ENCODE data around the gene CCDC15.

CCDC15 gene

DNA sequence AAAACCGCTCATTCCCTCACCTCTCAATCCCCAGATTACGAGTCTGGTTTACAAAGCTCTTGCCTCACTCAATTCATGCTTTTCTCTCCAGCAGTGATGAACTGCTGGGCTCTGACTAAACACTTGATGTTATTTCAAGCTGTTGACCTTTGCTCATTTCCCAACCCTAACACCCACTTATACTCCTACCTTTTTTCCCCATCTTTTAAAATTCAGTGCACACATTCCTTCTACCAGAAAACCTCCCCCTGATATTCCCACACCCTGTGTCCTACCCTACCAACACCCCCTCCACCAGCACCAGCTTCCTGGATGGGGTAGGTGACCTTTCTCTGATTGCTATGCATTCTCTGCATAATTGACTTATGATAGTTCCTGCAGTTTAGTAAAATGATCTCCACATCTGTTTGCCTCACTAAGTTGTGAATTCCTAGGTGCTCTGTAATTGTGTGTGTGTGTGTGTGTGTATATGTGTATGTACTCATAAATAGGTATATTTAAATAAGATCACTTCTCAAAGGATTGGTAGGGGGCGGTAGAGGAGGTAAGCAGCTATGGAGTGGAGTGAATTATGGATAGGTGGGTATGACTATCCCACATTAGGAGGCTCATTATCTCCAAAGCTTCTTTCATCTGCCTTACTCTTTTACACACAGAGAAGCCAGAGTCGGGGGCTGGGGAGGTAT is 19.0 kb upstream of the CCDC15 start:
- Histone ChIP-seq H3K9me2 (replicated peaks; ENCODE audit: low read depth, low read length) (no peaks in the 10 kb centered on the region), H3K27me3 (ENCODE audit: insufficient read depth, low read length, poor library complexity, severe bottlenecking) (no peaks in the 10 kb centered on the region), H4K20me1 (ENCODE audit: insufficient read depth, low read length, poor library complexity, severe bottlenecking) (no peaks in the 10 kb centered on the region), H3K9ac (ENCODE audit: low read depth, low read length, poor library complexity, severe bottlenecking) (no peak overlapping the region), H3K36me3 (ENCODE audit: insufficient read depth, low read length) (no peaks in the 10 kb centered on the region), H3K4me2 (ENCODE audit: low read depth, low read length, poor library complexity, severe bottlenecking) (no peak overlapping the region), H3K9me3 (ENCODE audit: insufficient read depth, low read depth, low read length) (no peaks in the 10 kb centered on the region), H3K4me3 (ENCODE audit: low read length, poor library complexity, severe bottlenecking) (no peak overlapping the region), H3K79me2 (ENCODE audit: insufficient read depth, low read length) (no peaks in the 10 kb centered on the region), H3F3A (ENCODE audit: low read depth) (no peaks in the 10 kb centered on the region), H3K4me1 (ENCODE audit: insufficient read depth, low read length, poor library complexity, severe bottlenecking) (no peaks in the 10 kb centered on the region), H2AFZ (ENCODE audit: low read length) (no peak overlapping the region)
- TF ChIP-seq EZH2phosphoT487 (IDR thresholded peaks at IDR 0.05; ENCODE audit: borderline replicate concordance) = no peak
- TF ChIP-seq, protein P1, sequence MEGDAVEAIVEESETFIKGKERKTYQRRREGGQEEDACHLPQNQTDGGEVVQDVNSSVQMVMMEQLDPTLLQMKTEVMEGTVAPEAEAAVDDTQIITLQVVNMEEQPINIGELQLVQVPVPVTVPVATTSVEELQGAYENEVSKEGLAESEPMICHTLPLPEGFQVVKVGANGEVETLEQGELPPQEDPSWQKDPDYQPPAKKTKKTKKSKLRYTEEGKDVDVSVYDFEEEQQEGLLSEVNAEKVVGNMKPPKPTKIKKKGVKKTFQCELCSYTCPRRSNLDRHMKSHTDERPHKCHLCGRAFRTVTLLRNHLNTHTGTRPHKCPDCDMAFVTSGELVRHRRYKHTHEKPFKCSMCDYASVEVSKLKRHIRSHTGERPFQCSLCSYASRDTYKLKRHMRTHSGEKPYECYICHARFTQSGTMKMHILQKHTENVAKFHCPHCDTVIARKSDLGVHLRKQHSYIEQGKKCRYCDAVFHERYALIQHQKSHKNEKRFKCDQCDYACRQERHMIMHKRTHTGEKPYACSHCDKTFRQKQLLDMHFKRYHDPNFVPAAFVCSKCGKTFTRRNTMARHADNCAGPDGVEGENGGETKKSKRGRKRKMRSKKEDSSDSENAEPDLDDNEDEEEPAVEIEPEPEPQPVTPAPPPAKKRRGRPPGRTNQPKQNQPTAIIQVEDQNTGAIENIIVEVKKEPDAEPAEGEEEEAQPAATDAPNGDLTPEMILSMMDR (conservative IDR thresholded peaks at IDR 0.05; ENCODE audit: low read length) = no peak; the same call in 1 of the 2 replicates

DNA sequence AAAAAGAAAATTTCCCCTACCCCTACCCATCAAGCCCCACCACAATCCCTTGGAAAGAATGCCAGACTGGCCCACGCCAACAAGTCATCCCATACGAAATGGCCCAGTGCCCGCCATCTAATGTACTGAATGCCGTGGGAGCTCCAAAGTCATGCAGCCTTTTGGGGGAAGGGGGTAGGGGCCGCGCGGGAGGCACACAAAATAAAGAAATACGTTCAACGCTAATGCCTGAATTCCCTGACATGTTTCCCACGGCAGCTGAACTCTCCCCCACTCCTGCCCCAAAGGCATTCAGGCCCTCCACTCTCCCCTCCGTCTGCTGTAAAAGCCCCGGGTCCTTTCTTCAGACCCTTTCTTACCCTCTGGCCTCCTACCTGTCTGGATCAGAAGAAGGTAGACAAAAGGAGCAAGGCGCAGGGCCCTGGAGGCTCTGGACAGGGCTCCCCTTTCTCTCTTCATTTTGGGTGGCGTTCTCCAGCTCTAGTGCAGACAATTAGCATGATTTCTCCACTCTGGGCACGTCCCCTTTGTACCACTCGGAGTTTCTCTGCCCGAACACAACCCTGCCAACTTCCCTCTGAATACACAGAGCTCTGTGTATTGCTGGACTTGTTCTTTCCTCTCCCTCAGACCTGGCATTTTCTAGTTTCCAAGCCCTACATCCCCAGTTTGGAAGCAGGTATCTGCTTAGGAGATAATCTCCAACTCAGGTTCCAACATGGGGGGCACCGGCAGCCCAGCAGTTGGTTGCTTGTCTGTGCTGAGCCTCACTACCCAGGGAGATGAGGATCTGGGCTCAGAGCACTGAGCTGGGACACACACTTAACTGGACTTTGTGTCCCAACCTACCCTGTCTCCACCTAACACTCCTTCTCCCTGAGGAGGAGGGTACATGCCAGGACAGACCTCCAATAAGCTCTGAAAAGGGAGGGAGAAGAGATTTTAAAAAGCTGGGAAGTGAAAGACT is 18.2 kb upstream of the CCDC15 start, which contains the start of gene HEPACAM:
Gene HEPACAM, minus strand, starts transcription at position 500 of the 967 bp plus-strand sequence. Its CDS starts 41 bp downstream, at position 459.
- H3K4me1 ChIP-seq (ENCODE audit: insufficient read depth, low read length, poor library complexity, severe bottlenecking) = no peaks in the 10 kb centered on the region
- H3K9ac ChIP-seq (ENCODE audit: low read depth, low read length, poor library complexity, severe bottlenecking) = no peak within 1 kb of the TSS
- no peak within 1 kb of the TSS for H3K4me3 ChIP-seq (ENCODE audit: low read length, poor library complexity, severe bottlenecking)
- no peaks in the 10 kb centered on the region for H3K9me3 ChIP-seq (ENCODE audit: insufficient read depth, low read depth, low read length)
- H3K9me2 ChIP-seq (replicated peaks; ENCODE audit: low read depth, low read length) = no peaks in the 10 kb centered on the region
- H3K4me2 ChIP-seq (ENCODE audit: low read depth, low read length, poor library complexity, severe bottlenecking) = no peak within 1 kb of the TSS
- no peaks in the 10 kb centered on the region for H4K20me1 ChIP-seq (ENCODE audit: insufficient read depth, low read length, poor library complexity, severe bottlenecking)
- no peak within 1 kb of the TSS for H2AFZ ChIP-seq (ENCODE audit: low read length)
- no peaks in the 10 kb centered on the region for H3K36me3 ChIP-seq (ENCODE audit: insufficient read depth, low read length)
- no peaks in the 10 kb centered on the region for H3K79me2 ChIP-seq (ENCODE audit: insufficient read depth, low read length)
- no peaks in the 10 kb centered on the region for H3F3A ChIP-seq (ENCODE audit: low read depth)
- no peaks in the 10 kb centered on the region for H3K27me3 ChIP-seq (ENCODE audit: insufficient read depth, low read length, poor library complexity, severe bottlenecking)
- TF ChIP-seq EZH2phosphoT487 (IDR thresholded peaks at IDR 0.05; ENCODE audit: borderline replicate concordance) = no peak
- TF ChIP-seq, protein P1 (conservative IDR thresholded peaks at IDR 0.05; ENCODE audit: low read length) = no peak

DNA sequence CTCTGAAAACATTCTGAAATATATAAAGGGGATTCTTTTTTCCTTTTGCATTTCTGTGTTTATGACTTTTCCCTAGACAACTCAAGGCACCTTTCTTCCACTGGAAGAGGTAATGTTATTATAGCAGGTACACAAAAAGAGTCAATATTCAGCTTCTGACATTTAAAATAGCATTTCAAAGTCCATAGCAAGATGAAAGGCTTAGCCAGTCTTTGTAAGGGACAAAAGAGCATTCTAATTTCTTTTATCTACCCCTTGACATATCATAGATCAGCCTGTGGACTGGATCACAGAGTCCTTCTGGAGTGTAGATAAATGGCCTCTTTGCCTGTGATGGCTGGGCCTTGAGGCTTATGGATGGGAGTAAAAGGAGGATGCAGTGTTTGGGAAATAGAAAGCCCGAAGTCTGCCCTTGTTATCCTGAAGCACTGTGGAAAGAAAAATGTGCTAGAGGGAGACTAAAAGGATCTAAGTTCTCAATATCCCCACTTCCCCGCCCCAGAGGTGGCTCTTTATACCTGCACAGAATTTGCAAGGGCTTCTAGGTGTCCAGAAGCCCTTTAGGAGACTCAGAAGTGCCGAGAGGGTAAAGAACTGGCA is 16.6 kb upstream of the CCDC15 start:
- Histone ChIP-seq H3K4me2 (ENCODE audit: low read depth, low read length, poor library complexity, severe bottlenecking) (no peak overlapping the region), H3K4me3 (ENCODE audit: low read length, poor library complexity, severe bottlenecking) (no peak overlapping the region), H3F3A (ENCODE audit: low read depth) (no peaks in the 10 kb centered on the region), H2AFZ (ENCODE audit: low read length) (no peak overlapping the region), H3K9me2 (replicated peaks; ENCODE audit: low read depth, low read length) (no peaks in the 10 kb centered on the region), H4K20me1 (ENCODE audit: insufficient read depth, low read length, poor library complexity, severe bottlenecking) (no peaks in the 10 kb centered on the region), H3K4me1 (ENCODE audit: insufficient read depth, low read length, poor library complexity, severe bottlenecking) (peaks cover under 1% of the 10 kb centered on the region), H3K9ac (ENCODE audit: low read depth, low read length, poor library complexity, severe bottlenecking) (no peak overlapping the region), H3K27me3 (ENCODE audit: insufficient read depth, low read length, poor library complexity, severe bottlenecking) (no peaks in the 10 kb centered on the region), H3K36me3 (ENCODE audit: insufficient read depth, low read length) (no peaks in the 10 kb centered on the region), H3K79me2 (ENCODE audit: insufficient read depth, low read length) (no peaks in the 10 kb centered on the region), H3K9me3 (ENCODE audit: insufficient read depth, low read depth, low read length) (no peaks in the 10 kb centered on the region)
- TF ChIP-seq EZH2phosphoT487 (IDR thresholded peaks at IDR 0.05; ENCODE audit: borderline replicate concordance) = no peak
- TF ChIP-seq, protein P1 (conservative IDR thresholded peaks at IDR 0.05; ENCODE audit: low read length) = no peak

All from Loucy (cell line).